HCT116 (cell line): ENCODE data around the gene ARMC8. TPM values are rescaled to one million over a fixed set of nuclear protein-coding genes. Genes with fewer than 3 reads are reported as not detected.

Experiments used
- ATAC-seq: fragments of 200-7000 bp; cut with Tn5 transposase; 2 replicates; pipeline ENCODE4 v1.9.1; 2020; ENCODE audit warnings: mild to moderate bottlenecking, moderate library complexity
- BruUV-seq: library from RNA; stranded (reverse); fragments of 400-500 nt; replicated peaks from 2 replicates; lab custom pipeline; 2021; lab: Mats Ljungman, UMichigan
- CTCF ChIA-PET: fragments of 300-600 bp; sonication (Branson Sonifier 250); formaldehyde crosslinking; loops from one replicate; lab custom pipeline; 2021; ENCODE audit warnings: antibody characterized with exemption; lab: Charles Lee
- POLR2A ChIA-PET: fragments of 300-600, 350-600 bp; sonication (Branson Sonifier 250); formaldehyde crosslinking; loops from one replicate; lab custom pipeline; 2021; ENCODE audit warnings: antibody characterized with exemption; lab: Charles Lee
- RAD21 ChIA-PET, 2 experiments: fragments of 300-600 bp; sonication (Branson Sonifier 250); formaldehyde crosslinking; loops; one replicate each; lab custom pipeline; 2023; ENCODE audit warnings: low total read pairs in 2 of 2; ENCODE audit not compliant: uncharacterized antibody in 2 of 2, unreplicated experiment in 2 of 2, low non-redundant PET in 1 of 2; lab: Charles Lee
- DNase-seq: peaks from one replicate; pipeline ENCODE4 v3.0.0-alpha.2; 2010; ENCODE audit warnings: low read depth, low spot score
- H2AFZ ChIP-seq: fragments of 200-600 bp; shearing (Covaris generic), sonication (generic); 2 replicates; pipeline ENCODE4 v1.6.1; 2017; ENCODE audit warnings: low read depth, mixed run types, mixed read lengths, antibody characterized with exemption, low read length; ENCODE audit not compliant: poor library complexity, severe bottlenecking
- H3K27ac ChIP-seq: 2 replicates; pipeline ENCODE4 v1.5.1; 2012; ENCODE audit warnings: low read depth, low read length
- H3K27me3 ChIP-seq: fragments of 200-600 bp; sonication (generic); 2 replicates; pipeline ENCODE4 v1.6.1; 2016; ENCODE audit warnings: mixed run types, low read length, mixed read lengths; ENCODE audit not compliant: insufficient read depth
- H3K36me3 ChIP-seq, 2 experiments: fragments of 200-500 bp in 1 of 2; fragments of 200-600 bp in 1 of 2; sonication (Bioruptor generic) in 1 of 2; sonication (generic) in 1 of 2; 2 replicates each; pipeline versions ENCODE4 v1.5.1 to v1.6.1; 2014 to 2016; ENCODE audit warnings: low read length in 2 of 2, inconsistent platforms in 1 of 2, mixed read lengths in 1 of 2, mixed run types in 1 of 2; ENCODE audit not compliant: insufficient read depth in 2 of 2, control insufficient read depth in 1 of 2
- H3K4me1 ChIP-seq, 2 experiments: fragments of 200-600 bp in 1 of 2; sonication (generic) in 1 of 2; 2 replicates each; pipeline versions ENCODE4 v1.5.1 to v1.6.1; 2012 to 2017; ENCODE audit warnings: low read length in 2 of 2, inconsistent platforms in 1 of 2, mild to moderate bottlenecking in 1 of 2, mixed read lengths in 1 of 2, mixed run types in 1 of 2, moderate library complexity in 1 of 2; ENCODE audit not compliant: insufficient read depth in 2 of 2, control insufficient read depth in 1 of 2
- H3K4me2 ChIP-seq: fragments of 200-600 bp; sonication (generic); 2 replicates; pipeline ENCODE4 v1.6.1; 2017; ENCODE audit warnings: mixed run types, low read length, mixed read lengths
- H3K4me3 ChIP-seq, 2 experiments: fragments of 200-600 bp in 1 of 2; sonication (generic) in 1 of 2; replicated peaks in 1 of 2; 2 replicates each; pipeline ENCODE4 v1.5.1; 2011 to 2016; ENCODE audit warnings: low read length in 2 of 2, control low read depth in 1 of 2, low read depth in 1 of 2, mild to moderate bottlenecking in 1 of 2, mixed read lengths in 1 of 2, mixed run types in 1 of 2
- H3K79me2 ChIP-seq: fragments of 200-600 bp; sonication (generic); 2 replicates; pipeline ENCODE4 v1.6.1; 2017; ENCODE audit warnings: mild to moderate bottlenecking, mixed run types, low read length, moderate library complexity, mixed read lengths; ENCODE audit not compliant: insufficient read depth
- H3K9ac ChIP-seq: fragments of 200-600 bp; sonication (generic); 2 replicates; pipeline ENCODE4 v1.6.1; 2016; ENCODE audit warnings: low read length, mixed read lengths
- H3K9me2 ChIP-seq: fragments of 200-600 bp; sonication (generic), shearing (Covaris generic); 2 replicates; pipeline ENCODE4 v1.6.1; 2017; ENCODE audit warnings: mixed run types, mild to moderate bottlenecking, moderate library complexity; ENCODE audit not compliant: insufficient read depth
- H3K9me3 ChIP-seq, 2 experiments: fragments of 200-500 bp in 1 of 2; fragments of 200-600 bp in 1 of 2; sonication (Bioruptor generic) in 1 of 2; sonication (generic) in 1 of 2; 2 replicates each; pipeline ENCODE4 v1.6.1; 2014 to 2017; ENCODE audit warnings: low read length in 2 of 2, mixed read lengths in 2 of 2, inconsistent platforms in 1 of 2, low read depth in 1 of 2, mild to moderate bottlenecking in 1 of 2, mixed run types in 1 of 2, moderate library complexity in 1 of 2; ENCODE audit not compliant: control insufficient read depth in 1 of 2, insufficient read depth in 1 of 2
- H4K20me1 ChIP-seq: fragments of 200-600 bp; sonication (generic), shearing (Covaris generic); 2 replicates; pipeline ENCODE4 v1.6.1; 2017; ENCODE audit warnings: mixed run types, mild to moderate bottlenecking, moderate library complexity; ENCODE audit not compliant: insufficient read depth
- CBX3 ChIP-seq: IDR thresholded peaks from 2 replicates; pipeline ENCODE4 v1.6.1; 2012; ENCODE audit warnings: low read depth
- EGR1 ChIP-seq: IDR thresholded peaks from 2 replicates; pipeline ENCODE4 v1.6.1; 2012; ENCODE audit warnings: low read depth
- EZH2 ChIP-seq: fragments of 200-600 bp; sonication (generic); IDR thresholded peaks from 2 replicates; pipeline ENCODE4 v1.6.1; 2017; ENCODE audit warnings: antibody characterized with exemption, mixed run types
- EZH2phosphoT487 ChIP-seq: fragments of 200-600 bp; IDR thresholded peaks from 2 replicates; pipeline ENCODE4 v1.6.1; 2018; ENCODE audit warnings: antibody characterized with exemption, borderline replicate concordance
- JUND ChIP-seq: IDR thresholded peaks from 2 replicates; pipeline ENCODE4 v1.6.1; 2012
- POLR2A ChIP-seq: IDR thresholded peaks from 2 replicates; pipeline ENCODE4 v1.7.0; 2011; ENCODE audit warnings: borderline replicate concordance; ENCODE audit not compliant: insufficient read depth, insufficient read length; ENCODE audit errors: extremely low read depth
- POLR2AphosphoS5 ChIP-seq: IDR thresholded peaks from 2 replicates; pipeline ENCODE4 v1.6.1; 2011; ENCODE audit warnings: mild to moderate bottlenecking, low read depth, low read length, moderate library complexity
- SIN3A ChIP-seq: IDR thresholded peaks from 2 replicates; pipeline ENCODE4 v1.6.1; 2012; ENCODE audit warnings: low read depth
- SRF ChIP-seq: IDR thresholded peaks from 2 replicates; pipeline ENCODE4 v1.6.1; 2012; ENCODE audit warnings: low read depth
- TCF7L2 ChIP-seq: IDR thresholded peaks from 2 replicates; pipeline ENCODE4 v1.7.0; 2011; ENCODE audit warnings: borderline replicate concordance, inconsistent platforms; ENCODE audit not compliant: insufficient read depth, insufficient read length; ENCODE audit errors: extremely low read depth
- ZFX ChIP-seq: fragments of 450-650 bp; IDR thresholded peaks from 2 replicates; pipeline ENCODE4 v1.6.1; 2017
- ZNF274 ChIP-seq: fragments of 200-500 bp; sonication (Bioruptor generic); IDR thresholded peaks from 2 replicates; pipeline ENCODE4 v1.6.1; 2014; ENCODE audit warnings: mild to moderate bottlenecking, low read depth, low read length, inconsistent platforms
- intact Hi-C: fragments of 100-400 bp; cut with micrococcal nuclease; formaldehyde crosslinking; loops from 2 replicates; pipeline ENCODE4 v1.10.0; 2022
- total RNA-seq: library from RNA; stranded (reverse); gene quantifications from one replicate; pipeline ENCODE4 v1.2.1, GENCODE V29; 2021; ENCODE audit not compliant: unreplicated experiment
- TF ChIP-seq, protein P1 (sequence below), 3 experiments: fragments of 200-600 bp in 1 of 3; sonication (generic) in 1 of 3; IDR thresholded peaks in 2 of 3; conservative IDR thresholded peaks in 1 of 3; 2 replicates each; pipeline ENCODE4 v1.5.1; 2012 to 2017; ENCODE audit warnings: low read depth in 2 of 3, low read length in 2 of 3, antibody characterized with exemption in 1 of 3, borderline replicate concordance in 1 of 3, control low read depth in 1 of 3, mild to moderate bottlenecking in 1 of 3, mixed read lengths in 1 of 3, mixed run types in 1 of 3, moderate library complexity in 1 of 3; ENCODE audit not compliant: insufficient read depth in 1 of 3
- TF ChIP-seq, protein P2 (sequence below): IDR thresholded peaks from 2 replicates; pipeline ENCODE4 v1.6.1; 2012
- TF ChIP-seq, protein P3 (sequence below): IDR thresholded peaks from 2 replicates; pipeline ENCODE4 v1.6.1; 2012; ENCODE audit warnings: low read depth
- TF ChIP-seq, protein P4 (sequence below): IDR thresholded peaks from 2 replicates; pipeline ENCODE4 v1.6.1; 2012
- TF ChIP-seq, protein P5 (sequence below): IDR thresholded peaks from 2 replicates; pipeline ENCODE4 v1.6.1; 2011; ENCODE audit warnings: mild to moderate bottlenecking, low read length, moderate library complexity; ENCODE audit not compliant: insufficient replicate concordance; ENCODE audit errors: extremely low read depth

ARMC8 gene
- total RNA-seq, 1 experiment from 2014 or later, result 36.2 TPM

DNA sequence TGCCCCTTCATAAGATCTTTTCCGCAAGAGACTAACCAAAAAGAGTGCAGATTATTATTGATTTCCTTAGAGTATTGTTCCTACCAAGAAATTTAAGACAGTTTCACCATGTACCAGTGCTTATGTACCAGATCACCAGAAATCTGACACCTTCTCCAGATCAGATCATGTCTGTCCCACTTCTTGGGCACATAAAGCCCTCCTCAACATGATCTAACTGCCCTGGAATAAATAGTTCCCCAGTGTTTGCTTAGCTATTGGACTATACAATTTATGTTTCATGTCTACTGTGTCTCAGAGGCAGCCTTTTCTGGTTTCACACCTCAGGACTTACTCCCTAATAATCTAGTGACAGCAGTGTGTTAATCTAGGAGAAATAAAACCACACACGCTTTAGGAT is 95.7 kb downstream of the ARMC8 start:
- Histone ChIP-seq H2AFZ (no peak overlapping the region), H3K4me2 (no peak overlapping the region), H3K27me3 (no peaks in the 10 kb centered on the region), H3K9me3 (no peaks in the 10 kb centered on the region), H4K20me1 (no peaks in the 10 kb centered on the region), H3K9ac (no peak overlapping the region), H3K9me2 (no peaks in the 10 kb centered on the region), H3K79me2 (no peaks in the 10 kb centered on the region), H3K27ac (no peak overlapping the region), H3K4me1 (no peaks in the 10 kb centered on the region), H3K36me3 (peaks cover 2 to 9% of the 10 kb centered on the region in 2 experiments; a peak in 3 of 4 replicates), H3K4me3 (no peak overlapping the region)
- CTCF ChIA-PET, result interaction anchor here (1.3 kb wide), 1 partner anchor 11 kb away, joined by 3 read pairs; no protein-coding TSS in a partner anchor
- DNase-seq (no peak), ATAC-seq (no peak)
- TF ChIP-seq SRF (no peak), JUND (no peak), CBX3 (no peak), POLR2A (no peak), ZNF274 (no peak), ZFX (no peak), TCF7L2 (no peak), POLR2AphosphoS5 (no peak), EZH2phosphoT487 (no peak), SIN3A (no peak), EGR1 (no peak), EZH2 (no peak)
- TF ChIP-seq, protein P1, sequence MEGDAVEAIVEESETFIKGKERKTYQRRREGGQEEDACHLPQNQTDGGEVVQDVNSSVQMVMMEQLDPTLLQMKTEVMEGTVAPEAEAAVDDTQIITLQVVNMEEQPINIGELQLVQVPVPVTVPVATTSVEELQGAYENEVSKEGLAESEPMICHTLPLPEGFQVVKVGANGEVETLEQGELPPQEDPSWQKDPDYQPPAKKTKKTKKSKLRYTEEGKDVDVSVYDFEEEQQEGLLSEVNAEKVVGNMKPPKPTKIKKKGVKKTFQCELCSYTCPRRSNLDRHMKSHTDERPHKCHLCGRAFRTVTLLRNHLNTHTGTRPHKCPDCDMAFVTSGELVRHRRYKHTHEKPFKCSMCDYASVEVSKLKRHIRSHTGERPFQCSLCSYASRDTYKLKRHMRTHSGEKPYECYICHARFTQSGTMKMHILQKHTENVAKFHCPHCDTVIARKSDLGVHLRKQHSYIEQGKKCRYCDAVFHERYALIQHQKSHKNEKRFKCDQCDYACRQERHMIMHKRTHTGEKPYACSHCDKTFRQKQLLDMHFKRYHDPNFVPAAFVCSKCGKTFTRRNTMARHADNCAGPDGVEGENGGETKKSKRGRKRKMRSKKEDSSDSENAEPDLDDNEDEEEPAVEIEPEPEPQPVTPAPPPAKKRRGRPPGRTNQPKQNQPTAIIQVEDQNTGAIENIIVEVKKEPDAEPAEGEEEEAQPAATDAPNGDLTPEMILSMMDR (IDR thresholded peaks at IDR 0.05 in 2 of 3, conservative IDR thresholded peaks at IDR 0.05 in 1 of 3; ENCODE audit: borderline replicate concordance in 1 of 3, insufficient read depth in 1 of 3, low read depth in 2 of 3, low read length in 2 of 3), result no peak
- TF ChIP-seq, protein P2, sequence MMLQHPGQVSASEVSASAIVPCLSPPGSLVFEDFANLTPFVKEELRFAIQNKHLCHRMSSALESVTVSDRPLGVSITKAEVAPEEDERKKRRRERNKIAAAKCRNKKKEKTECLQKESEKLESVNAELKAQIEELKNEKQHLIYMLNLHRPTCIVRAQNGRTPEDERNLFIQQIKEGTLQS, result no peak
- TF ChIP-seq, protein P3, sequence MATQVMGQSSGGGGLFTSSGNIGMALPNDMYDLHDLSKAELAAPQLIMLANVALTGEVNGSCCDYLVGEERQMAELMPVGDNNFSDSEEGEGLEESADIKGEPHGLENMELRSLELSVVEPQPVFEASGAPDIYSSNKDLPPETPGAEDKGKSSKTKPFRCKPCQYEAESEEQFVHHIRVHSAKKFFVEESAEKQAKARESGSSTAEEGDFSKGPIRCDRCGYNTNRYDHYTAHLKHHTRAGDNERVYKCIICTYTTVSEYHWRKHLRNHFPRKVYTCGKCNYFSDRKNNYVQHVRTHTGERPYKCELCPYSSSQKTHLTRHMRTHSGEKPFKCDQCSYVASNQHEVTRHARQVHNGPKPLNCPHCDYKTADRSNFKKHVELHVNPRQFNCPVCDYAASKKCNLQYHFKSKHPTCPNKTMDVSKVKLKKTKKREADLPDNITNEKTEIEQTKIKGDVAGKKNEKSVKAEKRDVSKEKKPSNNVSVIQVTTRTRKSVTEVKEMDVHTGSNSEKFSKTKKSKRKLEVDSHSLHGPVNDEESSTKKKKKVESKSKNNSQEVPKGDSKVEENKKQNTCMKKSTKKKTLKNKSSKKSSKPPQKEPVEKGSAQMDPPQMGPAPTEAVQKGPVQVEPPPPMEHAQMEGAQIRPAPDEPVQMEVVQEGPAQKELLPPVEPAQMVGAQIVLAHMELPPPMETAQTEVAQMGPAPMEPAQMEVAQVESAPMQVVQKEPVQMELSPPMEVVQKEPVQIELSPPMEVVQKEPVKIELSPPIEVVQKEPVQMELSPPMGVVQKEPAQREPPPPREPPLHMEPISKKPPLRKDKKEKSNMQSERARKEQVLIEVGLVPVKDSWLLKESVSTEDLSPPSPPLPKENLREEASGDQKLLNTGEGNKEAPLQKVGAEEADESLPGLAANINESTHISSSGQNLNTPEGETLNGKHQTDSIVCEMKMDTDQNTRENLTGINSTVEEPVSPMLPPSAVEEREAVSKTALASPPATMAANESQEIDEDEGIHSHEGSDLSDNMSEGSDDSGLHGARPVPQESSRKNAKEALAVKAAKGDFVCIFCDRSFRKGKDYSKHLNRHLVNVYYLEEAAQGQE, result no peak
- TF ChIP-seq, protein P4, sequence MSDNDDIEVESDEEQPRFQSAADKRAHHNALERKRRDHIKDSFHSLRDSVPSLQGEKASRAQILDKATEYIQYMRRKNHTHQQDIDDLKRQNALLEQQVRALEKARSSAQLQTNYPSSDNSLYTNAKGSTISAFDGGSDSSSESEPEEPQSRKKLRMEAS, result no peak
- TF ChIP-seq, protein P5, sequence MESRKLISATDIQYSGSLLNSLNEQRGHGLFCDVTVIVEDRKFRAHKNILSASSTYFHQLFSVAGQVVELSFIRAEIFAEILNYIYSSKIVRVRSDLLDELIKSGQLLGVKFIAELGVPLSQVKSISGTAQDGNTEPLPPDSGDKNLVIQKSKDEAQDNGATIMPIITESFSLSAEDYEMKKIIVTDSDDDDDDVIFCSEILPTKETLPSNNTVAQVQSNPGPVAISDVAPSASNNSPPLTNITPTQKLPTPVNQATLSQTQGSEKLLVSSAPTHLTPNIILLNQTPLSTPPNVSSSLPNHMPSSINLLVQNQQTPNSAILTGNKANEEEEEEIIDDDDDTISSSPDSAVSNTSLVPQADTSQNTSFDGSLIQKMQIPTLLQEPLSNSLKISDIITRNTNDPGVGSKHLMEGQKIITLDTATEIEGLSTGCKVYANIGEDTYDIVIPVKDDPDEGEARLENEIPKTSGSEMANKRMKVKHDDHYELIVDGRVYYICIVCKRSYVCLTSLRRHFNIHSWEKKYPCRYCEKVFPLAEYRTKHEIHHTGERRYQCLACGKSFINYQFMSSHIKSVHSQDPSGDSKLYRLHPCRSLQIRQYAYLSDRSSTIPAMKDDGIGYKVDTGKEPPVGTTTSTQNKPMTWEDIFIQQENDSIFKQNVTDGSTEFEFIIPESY, result no peak
- BruUV-seq, result no TSS peak
- RAD21 ChIA-PET, result no interaction called here
- POLR2A ChIA-PET, result no interaction called here
- intact Hi-C loops, result no loop called here
